ENCODE data around the gene GRK3.
"Not testable (repeated sequence)": the region's sequence is repeated elsewhere in the genome, so short reads cannot be mapped to it uniquely, and the experiment has no call there.

GRK3 gene

DNA sequence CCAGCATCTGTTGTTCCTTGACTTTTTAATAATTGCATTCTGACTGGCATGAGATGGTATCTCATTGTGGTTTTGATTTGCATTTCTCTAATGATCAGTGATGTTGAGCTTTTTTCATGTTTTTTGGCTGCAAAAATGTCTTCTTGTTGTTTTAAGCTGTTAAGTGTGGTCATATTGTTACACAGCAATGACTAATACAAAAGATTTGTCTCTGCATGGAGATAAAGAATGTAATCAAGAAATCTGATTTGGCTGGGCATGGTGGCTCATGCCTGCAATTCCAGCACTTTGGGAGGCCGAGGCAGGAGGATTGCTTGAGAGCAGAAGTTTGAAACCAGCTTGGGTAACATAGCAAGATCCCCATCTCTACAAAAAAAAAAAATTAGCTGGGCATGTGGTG is 12.1 kb upstream of the GRK3 start:
- peak; percentile 14 for DNase-seq

DNA sequence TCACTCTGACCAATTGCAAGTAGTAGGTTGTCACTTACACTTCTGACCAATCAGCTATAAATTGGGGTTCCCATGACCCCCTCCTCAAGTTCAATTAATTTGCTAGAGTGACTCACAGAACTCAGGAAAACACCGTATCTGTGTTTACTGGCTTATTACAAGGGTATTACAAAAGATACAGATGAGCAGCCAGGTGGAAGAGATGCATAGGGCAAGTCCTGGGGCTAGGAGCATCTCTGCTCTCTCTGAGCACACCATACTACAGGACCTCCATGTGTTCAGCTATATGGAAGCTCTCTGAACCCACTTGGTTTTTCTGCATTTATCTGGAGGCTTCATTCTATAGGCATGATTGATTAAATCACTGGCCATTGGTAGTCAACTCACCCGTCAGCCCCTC is 11.3 kb upstream of the GRK3 start:
- no peak for DNase-seq

DNA sequence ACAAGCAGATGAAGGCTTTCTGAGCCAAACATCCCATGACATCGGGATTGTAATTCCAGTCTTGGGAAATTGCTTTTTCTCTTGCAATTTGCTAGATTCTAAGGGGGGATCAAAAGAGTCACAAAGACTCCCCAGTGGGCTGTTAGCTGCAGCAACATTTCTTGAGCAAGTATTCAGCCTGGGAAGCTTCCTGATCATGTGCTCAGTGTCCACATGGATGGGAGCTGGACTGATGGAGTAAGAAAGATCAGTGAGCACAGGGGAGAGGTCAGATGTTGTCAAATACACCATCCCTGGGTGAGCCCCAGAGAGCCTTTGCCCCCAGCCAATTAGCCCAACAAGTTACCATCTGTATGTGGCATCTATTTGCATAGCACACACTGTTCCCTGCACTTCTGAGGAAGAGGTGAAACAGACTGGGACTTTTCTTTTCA is 10.2 kb upstream of the GRK3 start:
- no peak for DNase-seq

DNA sequence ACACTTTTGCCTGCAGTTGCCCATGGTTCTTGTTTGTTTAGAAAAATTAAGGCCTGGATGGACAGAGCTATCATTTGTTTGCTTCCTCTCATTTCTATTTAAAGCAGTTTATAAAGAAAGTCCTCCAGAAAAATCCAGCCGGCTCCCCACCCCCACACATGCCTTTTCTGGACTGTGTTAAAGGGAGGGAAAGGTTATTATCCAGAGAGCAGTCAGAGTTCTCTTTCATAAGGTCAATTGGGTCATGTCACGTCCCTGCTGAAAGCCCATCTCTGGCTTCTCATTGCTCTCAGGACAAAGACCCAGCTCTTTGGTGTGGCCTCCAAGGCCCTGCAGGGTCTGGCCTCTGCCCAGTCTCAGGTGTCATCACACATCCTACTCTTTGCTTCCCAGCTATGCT is 9.8 kb upstream of the GRK3 start:
- no peak for DNase-seq

DNA sequence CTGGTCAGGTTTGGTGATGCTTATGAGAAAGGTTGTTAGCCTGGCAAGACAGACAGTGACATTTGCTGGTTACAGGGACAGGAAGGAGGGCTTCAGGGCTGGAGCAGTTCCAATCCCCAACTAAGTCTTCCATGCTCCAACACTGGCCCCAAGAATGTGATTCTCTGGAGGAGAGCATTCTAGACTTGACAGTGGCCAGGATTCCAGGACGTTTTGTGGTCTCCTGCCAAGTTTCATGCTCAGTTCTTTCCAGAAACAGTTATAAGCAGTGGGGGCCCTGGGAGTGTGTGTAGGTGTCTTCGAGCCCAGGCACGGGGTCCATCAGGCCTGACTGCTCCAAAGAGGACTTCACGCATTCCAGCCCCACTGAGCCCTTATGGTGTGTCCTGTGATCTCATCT is 8.9 kb upstream of the GRK3 start:
- no peak for DNase-seq

DNA sequence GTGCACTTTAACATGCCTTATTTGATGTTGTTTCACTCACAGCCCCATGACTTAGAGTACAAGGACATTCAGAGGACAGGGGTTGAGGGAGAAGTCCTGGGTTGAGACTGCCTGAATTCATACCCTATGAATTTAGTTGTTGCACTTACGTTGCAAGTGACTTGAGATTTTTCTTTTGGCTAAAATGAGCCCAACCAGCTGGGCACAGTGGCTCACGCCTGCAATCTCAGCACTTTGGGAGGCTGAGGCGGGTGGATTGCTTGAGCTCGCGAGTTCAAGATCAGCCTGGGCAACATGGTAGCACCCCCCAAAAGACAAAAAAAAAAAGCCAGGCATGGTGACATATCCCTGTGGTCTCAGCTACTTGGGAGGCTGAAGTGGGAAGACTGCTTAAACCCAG is 7.3 kb upstream of the GRK3 start:
- DNase-seq = no peak

DNA sequence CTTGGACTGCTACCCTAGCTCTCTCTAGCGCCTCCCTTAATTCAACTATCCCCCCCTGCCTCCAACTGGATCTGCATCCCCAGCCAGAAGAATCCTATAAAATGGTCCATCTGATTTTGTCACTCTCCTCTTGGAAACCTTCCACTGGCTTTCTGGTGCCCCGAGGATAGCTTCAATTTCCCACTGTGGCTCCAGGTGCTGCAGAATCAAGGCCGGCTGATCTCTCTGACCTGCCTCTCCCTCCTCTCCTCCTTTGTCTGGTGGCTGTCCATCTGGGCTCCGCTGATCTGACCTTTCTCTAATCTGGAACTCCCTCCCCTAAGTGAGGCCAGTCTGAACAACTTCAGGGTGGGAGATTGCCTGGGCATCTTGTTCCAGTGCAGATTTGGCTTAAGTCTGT is 6.1 kb upstream of the GRK3 start:
- DNase-seq = no peak

DNA sequence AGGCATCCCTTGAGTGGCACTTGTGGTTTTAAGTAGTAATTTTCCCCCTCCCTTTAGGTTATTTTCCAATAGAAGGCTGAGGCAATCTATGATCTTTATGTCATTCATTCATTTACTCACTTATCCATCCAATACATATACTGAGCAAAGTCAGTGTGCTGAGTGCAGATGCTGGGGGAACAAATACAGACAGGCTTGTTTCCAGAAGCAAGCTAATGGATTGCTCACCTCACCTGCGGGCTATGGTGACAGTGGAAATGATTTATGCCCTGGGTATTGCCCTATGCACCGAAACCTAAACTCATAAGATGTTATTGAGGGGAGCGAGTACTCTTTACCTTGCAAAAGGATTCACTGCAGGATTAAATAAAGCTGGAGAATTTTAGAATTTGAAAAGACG is 4.6 kb upstream of the GRK3 start:
- DNase-seq = not testable (repeated sequence)

DNA sequence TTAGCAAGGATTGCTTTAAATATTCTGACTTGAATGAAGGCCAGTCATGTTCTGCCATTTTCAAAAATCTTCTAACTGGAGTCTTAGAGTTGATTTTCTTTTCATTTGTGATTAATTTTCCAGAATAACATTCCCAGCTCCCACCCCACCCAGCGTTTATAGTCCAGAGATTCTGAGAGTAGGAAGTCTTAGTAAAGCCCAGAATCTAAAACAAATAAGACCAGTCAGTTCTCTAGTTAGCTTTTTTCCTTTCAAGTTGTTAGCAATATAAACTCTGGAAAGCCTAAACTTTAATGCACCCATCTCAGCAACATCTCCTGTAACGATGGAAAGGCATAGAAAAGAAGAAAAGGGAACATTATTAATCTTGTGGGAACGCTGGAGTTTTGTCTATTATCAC is 3.3 kb upstream of the GRK3 start:
- DNase-seq = not testable (repeated sequence)

DNA sequence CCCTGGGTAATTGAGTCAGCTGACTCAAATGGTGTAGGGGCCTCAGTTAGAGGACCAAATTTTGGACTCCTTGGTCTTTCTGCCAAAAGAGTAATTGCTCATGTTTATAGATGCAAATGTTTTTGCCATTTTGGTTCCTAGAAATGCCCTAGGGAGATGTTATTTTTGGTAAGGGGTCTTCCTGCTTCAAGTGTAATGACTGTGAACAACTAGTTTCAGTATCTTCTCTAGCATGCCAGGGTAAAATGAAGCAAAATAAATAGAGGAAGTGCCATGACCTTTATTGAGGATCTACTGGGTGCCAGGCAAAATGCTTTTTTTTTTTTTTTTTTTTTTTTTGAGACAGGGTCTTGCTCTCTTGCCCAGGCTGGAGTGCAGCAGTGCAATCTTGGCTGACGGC is 2.5 kb upstream of the GRK3 start:
- DNase-seq = not testable (repeated sequence)

DNA sequence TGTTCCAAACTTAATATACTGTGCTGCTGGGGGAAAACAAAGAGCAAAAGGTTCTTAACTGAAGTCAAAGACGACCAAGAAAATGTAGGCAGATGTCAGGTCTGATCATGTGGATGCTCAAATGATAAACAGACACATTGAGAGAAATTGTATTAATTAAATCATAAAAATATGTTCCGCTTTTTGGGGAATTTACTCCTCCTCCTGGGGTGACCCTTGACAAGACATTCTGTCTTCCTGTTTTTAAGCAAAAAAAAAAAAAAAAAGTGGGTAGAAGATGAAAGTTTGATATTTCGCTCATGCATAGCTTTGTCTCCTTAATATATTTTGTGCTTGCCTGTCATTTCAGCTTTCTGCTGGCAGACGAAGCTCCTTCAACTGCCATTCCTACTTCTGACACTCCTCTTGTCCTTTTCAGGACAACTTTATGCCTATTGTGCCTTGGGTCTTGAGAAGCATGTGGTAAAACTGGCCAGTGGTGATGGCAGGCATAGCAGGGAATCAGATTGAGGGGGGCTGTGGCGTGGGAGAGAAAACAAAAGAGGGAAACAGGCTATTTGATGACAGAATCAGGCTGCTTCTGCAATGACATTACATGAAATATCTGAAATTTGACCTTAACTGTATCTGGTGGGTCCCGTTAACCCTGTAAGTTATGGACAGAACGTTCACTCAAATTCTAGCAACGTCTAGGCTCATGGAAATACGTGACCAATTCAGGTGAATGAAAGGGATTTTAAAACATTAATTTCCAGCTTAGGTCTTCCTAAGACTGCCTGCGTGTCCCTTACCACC is 1.3 kb upstream of the GRK3 start:
- DNase-seq = not testable (repeated sequence)

DNA sequence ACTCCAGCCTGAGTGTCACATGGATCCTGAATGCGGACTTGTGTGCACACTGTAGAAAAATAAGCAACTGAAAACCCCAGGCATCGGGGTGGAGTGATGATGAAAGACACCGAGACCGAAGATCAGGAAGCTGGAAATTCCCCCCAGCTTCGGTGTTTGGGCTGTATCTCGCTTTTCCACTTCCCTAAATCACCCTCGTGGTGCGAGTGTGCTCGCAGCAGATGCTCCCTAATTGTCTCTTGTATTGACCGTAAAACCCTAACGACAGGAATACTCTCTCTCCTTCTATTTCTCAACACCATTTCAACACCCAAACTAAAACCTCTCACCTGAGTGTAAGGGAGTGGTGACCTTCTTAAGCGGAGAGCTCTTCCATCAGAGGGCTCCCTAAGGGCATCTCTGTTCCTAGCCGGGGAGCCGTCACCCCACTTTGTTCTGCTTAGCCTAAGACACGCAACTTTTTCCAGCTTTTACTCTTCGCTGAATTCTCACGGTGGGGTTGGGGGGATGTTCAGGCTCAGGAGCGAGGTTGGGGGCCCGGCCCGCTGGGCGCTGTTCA is 635 bp upstream of the GRK3 start:
- no peak for DNase-seq

DNA sequence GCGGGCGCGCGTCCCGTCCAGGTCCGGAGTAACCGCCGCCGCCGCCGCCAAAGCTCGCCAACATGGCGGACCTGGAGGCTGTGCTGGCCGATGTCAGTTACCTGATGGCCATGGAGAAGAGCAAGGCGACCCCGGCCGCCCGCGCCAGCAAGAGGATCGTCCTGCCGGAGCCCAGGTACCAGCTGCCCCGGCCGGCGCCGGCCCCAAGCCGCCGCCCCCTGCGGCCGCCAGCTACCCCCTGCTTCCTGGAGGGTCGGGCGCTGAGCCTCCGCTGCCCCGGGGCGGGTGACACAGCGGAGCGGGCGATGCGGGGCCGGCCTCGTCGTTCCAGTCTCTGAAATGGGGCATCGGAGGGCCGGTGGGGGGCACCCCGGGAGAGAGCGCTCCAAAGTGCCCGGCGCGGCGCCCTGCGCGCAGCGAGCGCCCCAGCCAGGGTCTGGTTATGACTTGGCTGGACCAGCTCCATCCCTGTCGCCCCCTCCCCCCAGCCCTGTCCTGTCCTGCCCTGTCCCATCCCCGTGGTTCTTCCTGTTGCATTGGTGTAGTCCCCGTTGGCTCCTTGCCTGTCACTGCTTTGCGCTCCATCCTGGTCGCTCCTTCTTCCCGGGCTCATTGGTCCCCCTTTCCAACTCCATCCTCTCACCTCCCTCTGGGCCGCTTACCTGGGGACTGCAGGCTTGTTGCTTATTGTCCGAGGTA is 653 bp downstream of the GRK3 start:
- no peak for DNase-seq

DNA sequence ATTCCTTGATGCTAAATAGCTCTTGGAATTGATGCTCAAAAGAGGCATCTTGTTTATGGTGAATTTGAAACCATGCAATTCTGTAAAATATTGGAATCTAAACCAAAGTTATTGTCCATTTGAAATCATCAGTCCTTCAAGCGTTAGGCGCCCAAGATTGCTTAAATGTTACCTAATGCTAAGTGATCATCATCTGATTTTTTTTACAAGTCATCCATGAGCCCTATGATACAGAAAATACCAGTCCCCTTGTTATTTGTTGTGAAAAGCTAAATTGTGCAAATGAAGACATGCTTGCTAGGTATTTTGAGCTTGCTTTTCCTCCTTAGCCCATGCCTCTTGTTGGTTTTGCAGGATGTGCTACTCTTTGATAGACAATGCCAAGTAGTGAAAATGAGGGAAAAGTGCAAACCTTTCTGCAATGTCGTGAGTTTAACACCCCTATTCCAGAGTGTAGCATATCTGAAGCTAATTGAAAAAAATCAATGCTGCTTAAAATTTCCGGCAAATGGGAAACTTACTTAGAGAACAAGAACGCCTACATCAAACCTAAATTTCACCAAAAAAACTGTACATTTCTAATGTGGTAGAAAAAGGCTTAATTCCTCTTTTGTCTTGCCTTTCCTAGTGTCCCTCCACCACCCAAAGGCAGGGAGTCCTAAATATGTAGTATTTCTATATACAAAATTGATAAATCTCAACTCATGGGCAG is 1.9 kb downstream of the GRK3 start:
- no peak for DNase-seq

DNA sequence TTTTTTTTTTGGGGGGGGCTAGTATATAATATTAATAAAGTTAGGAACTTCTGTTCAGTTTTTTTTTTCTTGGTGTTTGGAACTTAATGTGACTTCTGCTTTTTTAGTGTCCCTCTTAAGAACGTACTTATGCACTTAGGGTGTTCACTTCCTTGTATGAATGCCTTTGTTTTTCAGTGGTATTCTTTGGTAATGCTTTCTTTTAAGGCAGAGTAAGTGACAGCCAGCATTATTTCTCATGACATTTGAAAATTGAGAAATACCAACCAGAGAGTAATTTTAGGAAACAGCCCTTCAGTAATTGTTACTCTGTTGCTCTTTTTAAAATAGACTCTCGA is 2.4 kb downstream of the GRK3 start:
- no peak for DNase-seq

DNA sequence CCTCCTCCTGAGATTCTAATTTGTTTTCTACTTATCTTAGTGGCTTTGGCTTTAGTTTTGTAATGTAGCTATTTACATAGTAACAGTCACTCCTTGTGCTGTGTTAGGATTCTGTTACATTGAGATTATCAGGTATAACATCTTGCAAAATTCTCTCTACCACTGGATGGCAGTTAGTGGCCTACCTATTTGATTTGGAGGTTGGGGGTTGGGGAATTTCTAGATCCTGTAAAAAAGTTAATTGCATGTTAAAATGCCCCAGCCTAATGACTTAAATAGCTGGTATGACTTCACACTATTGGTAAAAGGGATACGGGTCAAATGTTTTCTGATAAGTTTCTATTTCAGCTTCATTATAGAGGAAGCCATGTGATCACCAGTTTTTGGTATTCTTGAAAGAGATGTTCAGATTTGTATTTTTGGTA is 2.8 kb downstream of the GRK3 start:
- DNase-seq = no peak

DNA sequence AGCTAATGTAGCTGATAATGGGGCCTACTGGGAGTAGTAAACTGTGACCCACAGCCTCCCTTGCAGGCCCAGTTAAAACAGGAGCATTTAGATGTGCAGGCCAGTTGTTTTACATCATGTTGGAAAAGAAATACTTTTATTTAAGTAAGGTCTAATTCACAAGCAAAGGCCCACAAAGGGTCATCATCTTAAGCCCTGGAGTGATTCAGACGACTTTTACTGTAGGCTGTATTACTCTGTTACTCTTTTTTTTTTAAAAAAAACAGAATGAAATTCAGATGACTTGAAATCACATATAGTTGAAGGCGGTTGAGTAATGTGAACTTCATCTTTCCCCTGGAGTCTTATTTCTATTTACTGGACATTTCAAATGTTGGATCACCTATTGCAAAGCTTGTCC is 3.6 kb downstream of the GRK3 start:
- not testable (repeated sequence) for DNase-seq

DNA sequence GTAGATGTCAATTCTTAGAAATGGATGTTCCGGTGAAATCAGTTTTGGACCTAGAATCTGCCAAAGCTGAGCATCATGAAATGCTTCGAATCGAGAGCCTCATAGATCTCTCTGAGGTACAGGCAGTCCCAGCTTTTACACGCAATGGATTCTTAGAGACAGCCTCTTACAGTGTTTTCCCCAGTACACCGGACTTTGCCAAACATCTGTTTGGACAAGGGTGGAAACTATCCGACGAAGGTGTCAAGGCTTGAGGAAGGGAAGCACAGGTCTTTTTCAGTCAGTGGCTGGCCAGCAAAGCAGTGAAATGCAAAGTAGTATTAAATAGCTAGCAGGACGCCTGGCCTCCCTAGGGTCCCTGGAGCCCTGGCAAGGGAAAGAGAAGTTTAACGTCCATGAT is 4.9 kb downstream of the GRK3 start:
- DNase-seq = no peak

DNA sequence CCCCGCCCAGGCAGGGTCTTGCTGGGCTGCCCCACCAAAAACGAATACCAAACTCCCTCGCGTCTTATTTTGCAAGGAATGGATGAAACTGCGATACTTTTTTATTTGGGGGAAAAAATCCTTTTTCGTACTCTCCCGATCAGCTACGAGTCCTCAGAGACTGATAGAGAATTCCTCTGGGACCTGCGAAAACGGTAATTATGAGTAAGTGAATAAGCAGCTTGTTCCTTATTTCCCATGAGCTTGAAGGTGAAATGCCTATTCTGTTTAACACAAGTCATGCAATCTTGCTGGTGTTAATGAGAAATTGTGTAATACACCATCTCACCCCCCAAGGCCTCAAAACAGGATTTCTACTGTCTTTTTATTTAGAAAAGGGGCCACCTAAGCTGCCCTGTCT is 5.5 kb downstream of the GRK3 start:
- no peak for DNase-seq

DNA sequence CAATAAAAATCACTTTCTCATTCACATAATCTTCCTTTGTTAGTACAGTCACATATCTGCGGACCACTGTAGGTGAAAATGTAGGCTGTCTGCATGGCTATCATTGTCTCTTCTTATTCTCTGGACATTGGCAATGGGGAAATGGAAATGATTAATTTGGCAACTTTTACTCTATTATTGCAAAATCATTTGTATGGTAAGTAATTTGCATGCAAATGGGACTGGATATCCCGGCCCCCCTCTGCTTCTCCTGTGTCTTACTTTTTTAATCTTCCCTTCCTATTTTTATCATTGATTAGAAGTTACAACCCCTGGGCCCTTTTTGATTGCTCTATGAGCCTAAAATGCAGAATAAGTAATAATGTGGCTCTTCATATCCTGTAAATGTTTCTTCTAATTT is 6.0 kb downstream of the GRK3 start:
- DNase-seq = no peak

DNA sequence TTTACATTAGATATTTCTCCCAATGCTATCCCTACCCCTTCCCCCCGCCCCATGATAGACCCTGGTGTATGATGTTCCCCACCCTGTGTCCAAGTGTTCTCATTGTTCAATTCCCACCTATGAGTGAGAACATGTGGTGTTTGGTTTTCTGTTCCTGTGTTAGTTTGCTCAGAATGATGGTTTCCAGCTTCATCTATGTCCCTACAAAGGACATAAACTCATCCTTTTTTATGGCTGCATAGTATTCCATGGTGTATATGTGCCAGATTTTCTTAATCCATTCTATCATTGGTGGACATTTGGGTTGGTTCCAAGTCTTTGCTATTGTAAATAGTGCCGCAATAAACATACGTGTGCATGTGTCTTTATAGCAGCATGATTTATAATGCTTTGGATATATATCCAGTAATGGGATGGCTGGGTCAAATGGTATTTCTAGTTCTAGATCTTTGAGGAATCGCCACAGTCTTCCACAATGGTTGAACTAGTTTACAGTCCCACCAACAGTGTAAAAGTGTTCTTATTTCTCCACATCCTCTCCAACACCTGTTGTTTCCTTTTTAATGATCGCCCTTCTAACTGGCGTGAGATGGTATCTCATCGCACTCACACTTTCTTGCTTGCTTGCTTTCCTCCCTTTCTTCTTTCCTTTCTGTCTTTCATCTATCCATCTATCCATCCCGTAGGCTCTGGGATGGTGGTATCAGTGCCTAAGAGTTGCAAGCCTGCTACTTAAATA is 7.7 kb downstream of the GRK3 start:
- DNase-seq = not testable (repeated sequence)

DNA sequence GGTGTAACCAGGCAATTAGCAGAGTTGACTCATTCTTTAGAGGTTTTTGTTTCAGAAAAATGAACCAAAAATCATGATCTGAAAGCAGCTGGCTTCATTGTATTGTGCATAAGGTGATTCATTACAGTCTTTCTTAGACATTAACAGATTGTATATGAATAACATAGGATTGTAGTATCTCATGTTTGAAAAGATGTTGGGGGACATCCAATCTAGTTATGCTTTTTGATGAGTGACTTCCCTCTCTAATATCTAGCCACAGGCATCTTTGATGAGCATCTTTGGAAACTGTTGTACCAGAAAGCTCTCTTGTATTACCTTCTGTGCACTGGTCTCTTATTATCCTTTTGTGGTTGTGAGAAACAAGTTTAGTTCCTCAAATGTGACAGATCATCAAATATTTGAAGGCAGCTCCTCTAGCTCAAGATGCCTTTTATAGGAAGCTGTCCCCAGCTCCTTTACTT is 8.3 kb downstream of the GRK3 start:
- no peak for DNase-seq

DNA sequence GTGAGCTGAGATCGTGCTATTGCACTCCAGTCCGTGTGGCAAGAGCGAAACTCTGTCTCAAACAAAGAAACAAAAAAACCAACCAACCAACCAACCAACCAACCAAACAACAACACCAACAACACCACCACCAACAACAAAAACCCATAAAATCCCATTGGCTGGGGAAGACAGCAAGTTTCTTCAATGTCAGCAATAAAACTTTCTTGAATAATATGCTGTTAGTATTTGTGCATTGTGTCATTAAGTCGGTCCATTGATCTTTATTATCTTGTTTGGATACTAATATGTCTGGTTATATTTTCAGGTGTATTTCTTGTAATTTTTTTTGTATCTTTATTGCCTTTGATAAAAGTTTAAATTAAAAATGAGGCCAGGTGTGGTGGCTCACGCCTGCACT is 9.4 kb downstream of the GRK3 start:
- DNase-seq = no peak
